Adrenal gland (tissue), 12 donors: ENCODE results near the gene ZNF8. TPM values are rescaled to one million over a fixed set of nuclear protein-coding genes. Genes with fewer than 3 reads are reported as not detected.

Source experiments
- DNase-seq, 7 donors: peaks; one replicate each; pipeline ENCODE4 v3.0.0-alpha.2; 2019 to 2020
- H3K27ac ChIP-seq, 5 donors: fragments of 200-600 bp; sonication (generic) in 4 of 5; 1 replicate in 3 of 5; 2 replicates in 2 of 5; pipeline versions ENCODE4 v1.5.1 to v1.8.0; 2016 to 2020; ENCODE audit warnings: mild to moderate bottlenecking in 1 of 5
- H3K27me3 ChIP-seq: fragments of 200-600 bp; 2 replicates; pipeline ENCODE4 v1.8.0; 2021
- H3K36me3 ChIP-seq, 2 donors: fragments of 200-600 bp; replicated peaks in 1 of 2; 1 replicate in 1 of 2; 2 replicates in 1 of 2; pipeline versions ENCODE4 v1.5.1 to v1.8.0; 2018 to 2022
- H3K4me1 ChIP-seq, 2 donors: fragments of 200-600 bp; replicated peaks in 1 of 2; 1 replicate in 1 of 2; 2 replicates in 1 of 2; pipeline versions ENCODE4 v1.5.1 to v1.8.0; 2018 to 2021
- H3K4me3 ChIP-seq, 4 donors: fragments of 200-600 bp; sonication (generic) in 3 of 4; one replicate each; pipeline ENCODE4 v1.5.1; 2016 to 2018
- H3K9me3 ChIP-seq, 3 donors: fragments of 200-600 bp; sonication (generic) in 1 of 3; replicated peaks in 1 of 3; 1 replicate in 2 of 3; 2 replicates in 1 of 3; pipeline versions ENCODE4 v1.5.1 to v1.8.0; 2016 to 2021
- POLR2A ChIP-seq, 2 donors: fragments of 450-650 bp; IDR thresholded peaks; one replicate each; pipeline ENCODE4 v1.6.1; 2017; ENCODE audit warnings: antibody characterized with exemption in 2 of 2, mild to moderate bottlenecking in 2 of 2, moderate library complexity in 1 of 2
- WGBS, 4 donors: extraction: QIAGEN DNeasy Blood & Tissue Kit in 2 of 4; methylation state at CpG; one replicate each; pipeline versions ENCODE4 v1.1.5 to v1.1.7; 2013 to 2017; 5-methylcytosine and 5-hydroxymethylcytosine counted together
- intact Hi-C, 2 donors: fragments of 100-400 bp; cut with DNase I; formaldehyde crosslinking; loops; one replicate each; pipeline versions ENCODE4 v1.14.1 to v1.15.0; 2022 to 2023
- polyA plus RNA-seq, 3 donors: library from polyadenylated mRNA; stranded (reverse); fragments of 200-250 nt in 2 of 3; fragments of 350-450 nt in 1 of 3; fragmentation: Illumina TruSeq in 1 of 3; extraction: RNeasy Lipid Tissue Mini Kit (QIAGEN cat#74804) in 1 of 3; gene quantifications; one replicate each; pipeline ENCODE4 v1.2.3, GENCODE V29; 2013 to 2014
- total RNA-seq, 9 donors: library from RNA; depleted of rRNA in 4 of 9; stranded (reverse); fragments of >200 nt in 4 of 9; fragments of 120-200 nt in 1 of 9; fragmentation: NEBNext Ultra II Directional in 1 of 9; extraction: Animal tissue kit (Norgen Biotek cat#: 25700) in 1 of 9; gene quantifications; one replicate each; pipeline versions ENCODE4 v1.1.0 to v1.2.4, GENCODE V29; 2013 to 2023
- TF ChIP-seq, protein P1 (sequence below), 6 experiments: fragments of 450-650 bp in 4 of 6; fragments of 200-600 bp in 2 of 6; sonication (generic) in 1 of 6; IDR thresholded peaks; 1 replicate in 5 of 6; 2 replicates in 1 of 6; pipeline versions ENCODE4 v1.5.1 to v1.8.0; 2016 to 2021; ENCODE audit warnings: antibody characterized with exemption in 6 of 6, mild to moderate bottlenecking in 2 of 6, moderate library complexity in 1 of 6
- donor health status: healthy with polysubstance abuse.
- donor health status: Bipolar disorder and iron deficiency.
- donor health status: DM: yes; HTN: yes; CAD: no.
- donor health status: DM: no; HTN: no; CAD: no.
- donor health status: DM: no; HTN: no; CAD: no.
- donor health status: DM: yes; HTN: yes; CAD: no.

Gene ZNF8
- total and polyA plus RNA-seq, 12 donors: 1.6 to 8.6 (median 6.6) TPM

DNA sequence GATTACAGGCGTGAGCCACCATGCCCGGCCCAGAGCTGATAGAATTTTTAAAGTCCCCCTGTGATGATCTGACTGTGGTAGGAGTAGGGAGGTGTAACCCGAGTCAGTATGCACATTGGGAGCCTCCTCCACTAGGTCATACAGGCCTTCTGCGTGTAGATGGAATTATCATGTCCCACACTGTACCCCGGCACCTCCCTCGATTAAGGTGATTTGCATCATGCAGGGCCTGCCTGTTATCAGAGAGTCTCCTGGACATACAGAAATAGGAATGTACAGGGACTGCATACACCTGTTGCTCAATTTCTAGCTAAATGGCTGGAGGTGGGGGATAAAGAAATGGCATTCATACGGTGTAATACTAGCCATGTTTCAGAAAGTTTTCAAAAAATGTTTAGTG is 25.5 kb downstream of the ZNF8 start:
- H3K27ac ChIP-seq: peak overlapping the region in 3 of 5 donors; percentile 82 to 98 (median 92)
- no peak for DNase-seq
- 86 to 88% (median 87%) methylated on average over 7 of the region's 7 CpGs for WGBS, 4 donors
- no peak for TF ChIP-seq POLR2A (IDR thresholded peaks at IDR 0.05)
- TF ChIP-seq, protein P1, sequence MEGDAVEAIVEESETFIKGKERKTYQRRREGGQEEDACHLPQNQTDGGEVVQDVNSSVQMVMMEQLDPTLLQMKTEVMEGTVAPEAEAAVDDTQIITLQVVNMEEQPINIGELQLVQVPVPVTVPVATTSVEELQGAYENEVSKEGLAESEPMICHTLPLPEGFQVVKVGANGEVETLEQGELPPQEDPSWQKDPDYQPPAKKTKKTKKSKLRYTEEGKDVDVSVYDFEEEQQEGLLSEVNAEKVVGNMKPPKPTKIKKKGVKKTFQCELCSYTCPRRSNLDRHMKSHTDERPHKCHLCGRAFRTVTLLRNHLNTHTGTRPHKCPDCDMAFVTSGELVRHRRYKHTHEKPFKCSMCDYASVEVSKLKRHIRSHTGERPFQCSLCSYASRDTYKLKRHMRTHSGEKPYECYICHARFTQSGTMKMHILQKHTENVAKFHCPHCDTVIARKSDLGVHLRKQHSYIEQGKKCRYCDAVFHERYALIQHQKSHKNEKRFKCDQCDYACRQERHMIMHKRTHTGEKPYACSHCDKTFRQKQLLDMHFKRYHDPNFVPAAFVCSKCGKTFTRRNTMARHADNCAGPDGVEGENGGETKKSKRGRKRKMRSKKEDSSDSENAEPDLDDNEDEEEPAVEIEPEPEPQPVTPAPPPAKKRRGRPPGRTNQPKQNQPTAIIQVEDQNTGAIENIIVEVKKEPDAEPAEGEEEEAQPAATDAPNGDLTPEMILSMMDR (IDR thresholded peaks at IDR 0.05): no peak
- peak overlapping the region in 1 of 4 donors; percentile 83 for H3K4me3 ChIP-seq
- H3K27me3 ChIP-seq: no peaks in the 10 kb centered on the region
- intact Hi-C loops: no loop called here
- peaks cover 4 to 13% of the 10 kb centered on the region in 2 donors for H3K4me1 ChIP-seq
- peaks cover 0 to 17% of the 10 kb centered on the region in 2 donors for H3K36me3 ChIP-seq
- no peaks in the 10 kb centered on the region for H3K9me3 ChIP-seq

DNA sequence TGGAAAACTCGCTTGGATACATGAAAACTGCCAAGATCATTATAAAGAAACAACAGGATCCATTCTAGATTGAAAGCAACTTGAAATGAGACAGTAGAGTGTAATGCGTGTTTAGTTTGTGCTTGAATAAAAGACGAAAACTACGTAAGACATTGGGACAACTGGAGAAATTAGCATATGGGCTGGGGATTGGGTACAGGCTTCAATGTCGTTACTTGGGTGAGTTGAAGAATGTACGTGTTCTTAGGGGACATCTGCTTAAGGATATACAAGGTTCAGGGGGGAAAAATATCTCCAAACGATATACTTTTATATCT is 26.0 kb downstream of the ZNF8 start:
- TF ChIP-seq POLR2A (IDR thresholded peaks at IDR 0.05): no peak
- TF ChIP-seq, protein P1 (IDR thresholded peaks at IDR 0.05): no peak
- Histone ChIP-seq H3K27ac (peak overlapping the region; percentile 35 to 98 (median 82)), H3K4me1 (peaks cover 4 to 13% of the 10 kb centered on the region in 2 donors), H3K27me3 (no peaks in the 10 kb centered on the region), H3K9me3 (no peaks in the 10 kb centered on the region), H3K36me3 (peaks cover 0 to 19% of the 10 kb centered on the region in 2 donors), H3K4me3 (peak overlapping the region in 1 of 4 donors; percentile 83)
- no peak for DNase-seq
- WGBS, 4 donors: 13 to 23% (median 16%) methylated on average over 7 of the region's 7 CpGs
- intact Hi-C loops: no loop called here

DNA sequence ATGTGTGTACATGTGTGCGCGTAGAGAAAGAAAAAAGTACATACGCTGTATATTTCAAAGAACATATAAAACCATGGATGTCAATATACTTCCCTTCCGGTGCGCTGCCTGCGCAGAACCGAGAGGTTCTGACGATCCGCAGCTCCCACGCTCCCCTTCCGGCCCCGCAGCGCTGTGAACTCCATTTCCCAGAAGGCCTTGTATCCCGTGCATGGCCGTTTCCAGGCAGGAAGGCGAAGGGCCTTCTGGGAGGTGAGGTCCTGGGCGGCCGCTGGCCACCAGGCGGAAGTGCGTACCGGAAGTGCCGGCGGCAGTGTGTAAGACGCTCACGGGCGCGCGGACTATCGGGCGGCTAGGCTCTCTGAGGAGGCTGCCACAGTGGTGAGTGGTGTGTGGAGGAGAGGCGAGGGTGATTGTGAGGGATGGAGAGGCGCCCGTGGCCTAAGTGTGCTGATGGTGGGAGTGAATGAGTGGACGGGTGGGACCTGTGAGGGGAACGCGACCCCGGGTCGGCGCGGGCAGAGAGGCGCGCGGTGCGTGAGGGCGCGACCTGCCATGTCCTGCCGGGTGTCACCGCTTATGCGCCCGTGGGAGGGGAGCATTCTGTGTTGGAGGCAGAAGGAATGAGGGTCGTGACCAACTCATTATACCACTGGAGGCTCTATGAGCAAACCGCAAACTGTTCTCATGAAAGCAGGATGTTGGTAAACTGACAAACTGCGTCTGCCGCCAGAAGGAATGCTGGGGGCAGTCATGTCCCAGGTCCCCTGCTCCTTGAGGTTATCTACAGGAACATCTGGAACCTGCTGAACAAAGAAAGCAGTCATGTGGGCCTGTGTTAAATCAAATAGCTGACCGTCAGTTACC is 26.5 kb downstream of the ZNF8 start, which contains the start of gene ERVK3-1:
ERVK3-1 (plus strand) TSS at position 313 of the 867 bp plus-strand sequence. CDS start 6,792 bp downstream, outside the sequence.
- Histone ChIP-seq H3K27ac (peak within 1 kb of the TSS; percentile 35 to 98 (median 82)), H3K4me3 (peak within 1 kb of the TSS; percentile 26 to 89 (median 80)), H3K4me1 (peaks cover 4 to 13% of the 10 kb centered on the region in 2 donors), H3K36me3 (peaks cover 0 to 19% of the 10 kb centered on the region in 2 donors), H3K27me3 (no peaks in the 10 kb centered on the region), H3K9me3 (no peaks in the 10 kb centered on the region)
- intact Hi-C loops: no loop called here
- TF ChIP-seq, protein P1 (IDR thresholded peaks at IDR 0.05): peak in 5 of 6 experiments; percentile 30 to 59 (median 49)
- TF ChIP-seq POLR2A (IDR thresholded peaks at IDR 0.05): peak; percentile 76 to 88
- 0 to 1% (median 1%) methylated on average over 44 to 55 of the region's 55 CpGs for WGBS, 4 donors
- DNase-seq: peak; percentile 94 to 99 (median 98)

DNA sequence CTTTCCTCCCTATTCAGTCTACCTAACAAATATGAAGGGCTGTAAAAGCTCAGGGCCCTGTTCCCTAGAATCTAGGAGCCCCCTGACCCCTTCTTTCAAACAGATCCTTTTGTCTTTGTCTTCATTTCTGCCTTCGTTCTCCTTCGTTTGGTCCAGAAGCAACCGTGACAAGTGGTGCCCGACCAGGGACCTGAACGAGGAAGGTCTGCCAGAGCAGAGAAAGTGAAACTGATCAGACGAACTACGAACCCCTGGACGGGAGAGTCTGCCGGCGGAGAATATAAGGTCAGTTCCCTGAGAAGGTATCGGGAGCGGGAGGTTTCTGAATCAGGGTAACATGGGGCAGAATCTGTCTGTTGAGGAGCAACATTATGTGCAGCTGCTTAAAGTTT is 27.2 kb downstream of the ZNF8 start:
- no peak for TF ChIP-seq POLR2A (IDR thresholded peaks at IDR 0.05)
- TF ChIP-seq, protein P1 (IDR thresholded peaks at IDR 0.05): no peak
- H3K36me3 ChIP-seq: peaks cover 0 to 19% of the 10 kb centered on the region in 2 donors
- H3K4me1 ChIP-seq: peaks cover 4 to 13% of the 10 kb centered on the region in 2 donors
- H3K4me3 ChIP-seq: peak overlapping the region; percentile 26 to 89 (median 80)
- peak overlapping the region in 4 of 5 donors; percentile 76 to 98 (median 87) for H3K27ac ChIP-seq
- H3K9me3 ChIP-seq: no peaks in the 10 kb centered on the region
- intact Hi-C loops: no loop called here
- no peaks in the 10 kb centered on the region for H3K27me3 ChIP-seq
- DNase-seq: no peak
- WGBS, 4 donors: 62 to 69% (median 67%) methylated on average over 12 of the region's 12 CpGs
